Mucosa of descending colon (tissue), 3 donors: ENCODE data around the gene TMEM51. TPM values are rescaled to one million over a fixed set of nuclear protein-coding genes. Genes with fewer than 3 reads are reported as not detected.

ENCODE experiments used
- ATAC-seq: fragments of 200-7000 bp; cut with Tn5 transposase; one replicate; pipeline ENCODE4 v1.9.1; 2020; ENCODE audit warnings: mild to moderate bottlenecking, moderate library complexity
- DNase-seq, 3 donors: peaks; one replicate each; pipeline ENCODE4 v3.0.0-alpha.2; 2020
- H3K36me3 ChIP-seq: fragments of 200-600 bp; one replicate; pipeline ENCODE4 v1.8.0; 2021; ENCODE audit warnings: low read depth, mild to moderate bottlenecking
- H3K4me1 ChIP-seq: fragments of 200-600 bp; one replicate; pipeline ENCODE4 v1.8.0; 2021; ENCODE audit warnings: low read depth, mild to moderate bottlenecking
- H3K4me3 ChIP-seq: fragments of 200-600 bp; one replicate; pipeline ENCODE4 v1.8.0; 2021; ENCODE audit warnings: mild to moderate bottlenecking
- H3K9me3 ChIP-seq: fragments of 200-600 bp; one replicate; pipeline ENCODE4 v1.8.0; 2021; ENCODE audit warnings: mild to moderate bottlenecking
- CTCF ChIP-seq: fragments of 200-600 bp; IDR thresholded peaks from one replicate; pipeline ENCODE4 v1.8.0; 2022; ENCODE audit warnings: antibody characterized with exemption, mild to moderate bottlenecking
- intact Hi-C, 2 donors: fragments of 100-400 bp; cut with DNase I in 1 of 2; cut with micrococcal nuclease in 1 of 2; formaldehyde crosslinking; loops; one replicate each; pipeline versions ENCODE4 v1.11.0 to v1.11.1; 2022; cut with DNase I, micrococcal nuclease
- total RNA-seq, 3 donors: library from RNA; stranded (reverse); fragmentation: NEBNext Ultra II Directional in 2 of 3; extraction: Animal tissue kit (Norgen Biotek cat#: 25700) in 2 of 3; gene quantifications; one replicate each; pipeline versions ENCODE4 v1.2.1 to v1.2.4, GENCODE V29; 2021 to 2023
- donor health status: DM: no; HTN: no; CAD: no; lungs with moderate emphysema.
- donor health status: DM: no; HTN: no; CAD: no.
- donor health status: DM: no; HTN: yes; CAD: no.

TMEM51 gene
- total RNA-seq, 3 donors from 2014 or later = 19.1 to 31.8 (median 26.6) TPM

- DNase-seq (no peak), ATAC-seq (no peak)
- intact Hi-C loops = no loop called here
- H3K4me1 ChIP-seq = peaks cover 45% of the 10 kb centered on the region
- no peaks in the 10 kb centered on the region for H3K9me3 ChIP-seq
- no peak for TF ChIP-seq CTCF
- H3K4me3 ChIP-seq = no peak overlapping the region
- no peaks in the 10 kb centered on the region for H3K36me3 ChIP-seq
Observed at GRCh38 chr1:15191267-15191666, 37.7 kb downstream of the TMEM51 start.

GRCh38 chr1:15191770-15192169 is 38.2 kb downstream of the TMEM51 start:
- no peaks in the 10 kb centered on the region for H3K36me3 ChIP-seq
- ATAC-seq = no peak
- no peak for TF ChIP-seq CTCF
- intact Hi-C loops = no loop called here
- H3K4me1 ChIP-seq = peaks cover 47% of the 10 kb centered on the region
- no peaks in the 10 kb centered on the region for H3K9me3 ChIP-seq
- no peak overlapping the region for H3K4me3 ChIP-seq
- DNase-seq = no peak

GRCh38 chr1:15192916-15193550 is 39.5 kb downstream of the TMEM51 start:
- peaks cover 49% of the 10 kb centered on the region for H3K4me1 ChIP-seq
- DNase-seq = no peak
- H3K36me3 ChIP-seq = no peaks in the 10 kb centered on the region
- TF ChIP-seq CTCF = no peak
- H3K9me3 ChIP-seq = no peaks in the 10 kb centered on the region
- intact Hi-C loops = no loop called here
- no peak for ATAC-seq
- H3K4me3 ChIP-seq = no peak overlapping the region

GRCh38 chr1:15195420-15196052 is 42.0 kb downstream of the TMEM51 start:
- H3K36me3 ChIP-seq = no peaks in the 10 kb centered on the region
- no peak for TF ChIP-seq CTCF
- no peaks in the 10 kb centered on the region for H3K9me3 ChIP-seq
- intact Hi-C loops = no loop called here
- no peak overlapping the region for H3K4me3 ChIP-seq
- no peak for ATAC-seq
- DNase-seq = peak in 1 of 3 donors; percentile 17
- H3K4me1 ChIP-seq = peaks cover 34% of the 10 kb centered on the region

GRCh38 chr1:15196069-15196468 is 42.5 kb downstream of the TMEM51 start:
- TF ChIP-seq CTCF = no peak
- Histone ChIP-seq H3K4me1 (peaks cover 36% of the 10 kb centered on the region), H3K9me3 (no peaks in the 10 kb centered on the region), H3K4me3 (no peak overlapping the region), H3K36me3 (no peaks in the 10 kb centered on the region)
- no peak for ATAC-seq
- DNase-seq = peak in 1 of 3 donors; percentile 36
- intact Hi-C loops = no loop called here
